B cell (primary cell): ENCODE results near the gene LAMP2.

Experiments
- CTCF ChIP-seq: fragments of 200-600 bp; IDR thresholded peaks from one replicate; pipeline ENCODE4 v1.8.0; 2022; ENCODE audit warnings: antibody characterized with exemption, mild to moderate bottlenecking
- EZH2 ChIP-seq: IDR thresholded peaks from 2 replicates; pipeline ENCODE4 v1.6.1; 2012; ENCODE audit warnings: borderline replicate concordance, low read depth, mild to moderate bottlenecking, moderate library complexity, low read length; ENCODE audit not compliant: insufficient read depth, poor library complexity, severe bottlenecking

DNA sequence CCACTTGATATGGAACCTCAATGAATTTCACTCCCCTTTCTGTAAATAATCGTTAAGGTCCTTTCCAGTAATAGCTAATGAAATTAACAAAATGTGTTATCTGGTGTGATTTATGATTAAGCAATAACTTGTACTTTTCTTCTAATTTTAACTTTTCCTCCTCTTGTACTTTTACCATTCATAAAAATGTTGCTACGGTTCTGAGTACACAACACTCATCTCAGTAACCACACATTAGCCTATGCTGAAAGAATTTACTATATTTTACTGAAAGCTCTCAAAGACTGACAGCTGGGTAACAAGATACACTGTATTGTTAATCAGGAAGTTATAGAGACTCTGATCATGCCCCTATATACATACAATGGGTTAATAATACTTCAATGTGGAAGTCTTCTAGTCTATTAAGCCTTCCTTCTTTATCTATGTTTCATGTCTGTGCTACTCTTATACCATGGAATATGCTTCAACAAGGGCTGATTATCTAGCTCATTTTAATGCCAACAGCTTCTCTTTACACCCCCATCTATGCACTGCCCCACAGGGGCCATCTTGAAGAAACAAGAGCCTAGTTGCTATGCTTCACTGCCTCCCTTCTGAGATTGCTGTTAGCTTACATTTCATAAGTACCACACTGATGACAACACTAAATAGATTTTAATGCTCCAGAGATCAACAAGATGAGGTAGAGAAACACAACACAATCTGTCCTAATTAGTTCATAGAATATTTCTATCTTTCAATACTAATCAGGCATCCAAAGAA, 39.1 kb downstream of the LAMP2 start:
- TF ChIP-seq CTCF = no peak
- TF ChIP-seq EZH2 = no peak
